Ascending aorta (tissue), 2 donors: ENCODE results near the gene RCBTB2. TPM values are rescaled to one million over a fixed set of nuclear protein-coding genes. Genes with fewer than 3 reads are reported as not detected.
A peak's percentile ranks its signal among the peaks of the same experiment; 100 is the strongest.

Source experiments
- DNase-seq, 2 donors: peaks; one replicate each; pipeline ENCODE4 v3.0.0-alpha.2; 2019; ENCODE audit warnings: low spot score in 2 of 2
- H3K27ac ChIP-seq, 2 donors: fragments of 200-600 bp; sonication (generic); one replicate each; pipeline ENCODE4 v1.5.1; 2016 to 2017; ENCODE audit warnings: mild to moderate bottlenecking in 1 of 2
- H3K27me3 ChIP-seq: fragments of 200-600 bp; sonication (generic); one replicate; pipeline ENCODE4 v1.5.1; 2017
- H3K36me3 ChIP-seq, 2 donors: fragments of 200-600 bp; sonication (generic); one replicate each; pipeline ENCODE4 v1.5.1; 2016
- H3K4me1 ChIP-seq, 2 donors: fragments of 200-600 bp; sonication (generic); one replicate each; pipeline ENCODE4 v1.5.1; 2016 to 2017; ENCODE audit warnings: mild to moderate bottlenecking in 1 of 2
- H3K4me3 ChIP-seq, 2 donors: fragments of 200-600 bp; sonication (generic); one replicate each; pipeline ENCODE4 v1.5.1; 2016 to 2017; ENCODE audit warnings: mild to moderate bottlenecking in 1 of 2
- H3K9me3 ChIP-seq, 2 donors: fragments of 200-600 bp; sonication (generic); one replicate each; pipeline ENCODE4 v1.5.1; 2016
- intact Hi-C: fragments of 100-400 bp; cut with DNase I; formaldehyde crosslinking; loops from one replicate; pipeline ENCODE4 v1.15.1; 2023
- total RNA-seq: library from RNA; depleted of rRNA; stranded (reverse); fragments of >200 nt; gene quantifications from one replicate; pipeline ENCODE4 v1.1.0, GENCODE V29; 2016
- TF ChIP-seq, protein P1 (sequence below), 3 experiments: fragments of 200-600 bp in 2 of 3; fragments of 450-650 bp in 1 of 3; sonication (generic) in 2 of 3; IDR thresholded peaks; one replicate each; pipeline ENCODE4 v1.5.1; 2016 to 2019; ENCODE audit warnings: antibody characterized with exemption in 3 of 3, mild to moderate bottlenecking in 1 of 3, moderate library complexity in 1 of 3

The RCBTB2 gene
- total RNA-seq, 1 donor from 2014 or later: 1.8 TPM

DNA sequence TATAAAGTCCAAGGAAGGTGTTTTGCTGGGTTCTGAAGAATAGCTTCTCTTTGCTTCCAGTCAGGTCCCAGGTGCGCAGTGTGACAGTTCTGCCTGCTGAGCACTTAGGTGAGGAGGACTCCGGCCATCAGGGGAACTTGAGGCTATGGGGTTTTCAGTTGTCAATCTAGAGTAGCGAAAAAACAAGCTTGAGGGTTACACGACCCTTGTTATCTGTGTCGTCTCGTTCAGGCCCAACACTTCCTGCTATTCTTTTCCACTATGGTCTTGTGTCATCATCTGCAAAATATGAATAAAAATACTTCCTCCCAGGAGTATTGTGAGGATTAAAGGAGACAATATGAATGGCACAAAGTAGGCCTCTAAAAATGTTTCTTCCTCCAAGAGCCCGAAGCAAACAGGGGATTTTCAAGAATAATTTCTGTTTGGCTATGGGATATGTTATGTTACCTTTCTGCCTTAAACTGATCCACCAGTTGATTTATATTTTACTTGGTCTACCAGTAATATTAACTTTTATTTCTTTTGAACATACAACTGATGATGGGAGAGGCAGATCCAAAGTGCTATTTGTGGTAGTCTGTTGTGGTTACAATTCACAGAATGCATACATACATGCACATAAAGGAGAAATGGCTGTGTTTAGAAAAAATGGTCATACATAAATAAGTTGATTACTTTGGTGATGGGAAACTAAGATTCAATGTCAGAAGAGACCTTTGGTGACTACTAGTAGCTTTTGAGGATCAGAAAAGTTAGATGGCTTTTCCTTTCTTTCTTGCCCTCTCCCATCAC lies 40.5 kb upstream of the RCBTB2 start:
- H3K4me1 ChIP-seq: peaks cover 3 to 11% of the 10 kb centered on the region in 2 donors
- H3K36me3 ChIP-seq: no peaks in the 10 kb centered on the region
- no peak overlapping the region for H3K27ac ChIP-seq
- no peak overlapping the region for H3K4me3 ChIP-seq
- H3K27me3 ChIP-seq: no peaks in the 10 kb centered on the region
- TF ChIP-seq, protein P1, sequence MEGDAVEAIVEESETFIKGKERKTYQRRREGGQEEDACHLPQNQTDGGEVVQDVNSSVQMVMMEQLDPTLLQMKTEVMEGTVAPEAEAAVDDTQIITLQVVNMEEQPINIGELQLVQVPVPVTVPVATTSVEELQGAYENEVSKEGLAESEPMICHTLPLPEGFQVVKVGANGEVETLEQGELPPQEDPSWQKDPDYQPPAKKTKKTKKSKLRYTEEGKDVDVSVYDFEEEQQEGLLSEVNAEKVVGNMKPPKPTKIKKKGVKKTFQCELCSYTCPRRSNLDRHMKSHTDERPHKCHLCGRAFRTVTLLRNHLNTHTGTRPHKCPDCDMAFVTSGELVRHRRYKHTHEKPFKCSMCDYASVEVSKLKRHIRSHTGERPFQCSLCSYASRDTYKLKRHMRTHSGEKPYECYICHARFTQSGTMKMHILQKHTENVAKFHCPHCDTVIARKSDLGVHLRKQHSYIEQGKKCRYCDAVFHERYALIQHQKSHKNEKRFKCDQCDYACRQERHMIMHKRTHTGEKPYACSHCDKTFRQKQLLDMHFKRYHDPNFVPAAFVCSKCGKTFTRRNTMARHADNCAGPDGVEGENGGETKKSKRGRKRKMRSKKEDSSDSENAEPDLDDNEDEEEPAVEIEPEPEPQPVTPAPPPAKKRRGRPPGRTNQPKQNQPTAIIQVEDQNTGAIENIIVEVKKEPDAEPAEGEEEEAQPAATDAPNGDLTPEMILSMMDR (IDR thresholded peaks at IDR 0.05): no peak
- intact Hi-C loops: loop anchor here (2.0 kb wide), 1 partner anchor 41 kb away; the partner anchor contains the start of gene RCBTB2
- DNase-seq: no peak
- H3K9me3 ChIP-seq: no peaks in the 10 kb centered on the region

DNA sequence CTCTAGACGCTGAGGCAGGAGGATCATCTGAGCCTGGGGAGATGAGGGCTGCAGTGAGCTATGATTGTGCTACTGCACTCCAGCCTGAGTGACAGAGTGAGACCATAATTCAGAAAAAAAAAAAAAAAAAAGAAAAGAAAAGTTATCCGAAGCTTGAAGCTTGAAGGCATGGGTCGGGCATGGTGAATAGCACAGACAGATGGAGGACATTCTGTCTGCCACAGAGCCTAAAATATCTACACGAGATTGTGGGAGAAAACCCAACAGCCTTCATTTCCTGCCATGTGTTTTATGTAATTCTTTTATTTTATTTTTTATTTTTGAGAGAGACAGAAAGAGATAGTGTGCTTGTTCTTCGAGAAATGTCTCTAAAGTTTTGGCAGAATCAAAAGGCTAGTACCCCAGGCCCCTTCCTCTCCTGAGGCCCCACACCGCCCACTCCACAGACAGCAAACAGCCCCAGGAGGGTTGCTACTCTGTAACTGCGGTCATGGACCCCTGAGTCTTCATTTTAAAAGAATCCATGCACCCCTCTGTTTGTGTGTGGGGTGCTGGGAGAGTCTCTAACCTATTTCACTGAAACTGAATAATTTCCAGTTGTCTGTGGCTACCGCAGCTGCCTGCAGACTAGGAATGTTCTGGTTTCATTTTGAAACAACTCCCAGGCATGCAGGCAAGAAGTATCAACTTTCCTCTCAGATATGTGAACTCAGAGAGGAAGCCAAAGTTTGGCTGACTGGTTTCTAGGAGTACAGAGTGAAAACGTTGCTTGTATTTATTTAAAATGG lies 38.4 kb upstream of the RCBTB2 start:
- no peaks in the 10 kb centered on the region for H3K27me3 ChIP-seq
- peak overlapping the region; percentile 76 to 92 for H3K27ac ChIP-seq
- no peak for DNase-seq
- TF ChIP-seq, protein P1 (IDR thresholded peaks at IDR 0.05): no peak
- H3K4me1 ChIP-seq: peaks cover 3 to 16% of the 10 kb centered on the region in 2 donors
- intact Hi-C loops: no loop called here
- no peaks in the 10 kb centered on the region for H3K36me3 ChIP-seq
- peak overlapping the region in 1 of 2 donors; percentile 61 for H3K4me3 ChIP-seq
- H3K9me3 ChIP-seq: no peaks in the 10 kb centered on the region

DNA sequence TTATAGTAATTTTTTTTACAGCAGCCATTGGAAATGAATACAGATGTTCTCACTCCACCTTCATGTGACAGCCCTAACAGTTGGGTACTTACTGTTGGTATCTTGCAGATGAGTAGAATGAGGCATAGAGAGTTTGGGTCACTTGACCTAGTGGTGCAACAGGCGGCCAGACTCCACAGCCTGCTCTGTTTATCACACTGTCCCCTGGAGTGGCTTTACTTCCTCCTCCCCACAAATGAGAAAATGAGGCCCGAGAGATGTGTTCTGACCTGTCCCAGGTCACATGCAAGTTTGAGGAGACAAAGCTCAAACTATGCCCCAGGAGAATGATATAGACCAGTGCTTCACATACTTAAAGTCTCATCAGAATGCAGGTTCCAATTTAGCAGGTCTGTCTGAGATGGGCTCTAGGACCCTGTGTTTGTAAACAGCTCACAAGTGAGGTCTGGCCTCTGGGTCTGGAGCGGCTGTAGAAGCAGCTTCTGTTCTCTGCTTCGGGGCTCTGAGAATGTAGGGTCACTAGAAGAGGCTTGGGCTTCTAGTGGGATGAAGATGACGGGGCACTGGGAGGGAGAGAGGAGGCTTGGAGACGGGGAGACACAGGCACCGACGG lies 37.4 kb upstream of the RCBTB2 start:
- intact Hi-C loops: no loop called here

DNA sequence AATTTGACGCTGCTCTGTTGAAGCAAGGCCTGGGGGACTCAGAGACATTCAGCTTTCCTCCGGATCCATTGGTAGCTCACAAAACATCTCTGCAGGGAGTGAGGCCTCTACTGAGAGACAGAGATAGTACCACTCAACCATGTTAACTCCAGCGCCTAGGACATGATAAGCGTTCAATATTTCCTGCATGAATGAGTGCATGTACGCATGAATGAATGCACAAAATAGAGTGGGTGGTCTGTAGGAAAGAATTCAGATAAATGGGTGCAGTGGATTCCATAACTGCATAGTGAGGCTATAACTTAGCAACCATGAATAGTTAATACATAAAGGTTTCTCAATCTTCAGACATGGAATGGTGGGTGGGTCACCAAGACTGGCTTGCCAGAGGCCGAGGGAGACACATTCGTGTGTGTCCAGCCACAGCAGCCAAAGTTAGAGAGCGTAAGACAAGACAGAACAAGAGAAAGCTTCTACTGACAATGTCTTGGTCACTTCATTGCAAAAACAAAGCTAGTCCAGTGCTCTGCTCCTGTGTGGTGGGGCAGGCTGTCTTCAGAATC lies 36.3 kb upstream of the RCBTB2 start:
- TF ChIP-seq, protein P1 (IDR thresholded peaks at IDR 0.05): no peak
- Histone ChIP-seq H3K4me3 (no peak overlapping the region), H3K27me3 (no peaks in the 10 kb centered on the region), H3K9me3 (no peaks in the 10 kb centered on the region), H3K4me1 (peaks cover 3 to 16% of the 10 kb centered on the region in 2 donors), H3K27ac (peak overlapping the region; percentile 63 to 92), H3K36me3 (no peaks in the 10 kb centered on the region)
- intact Hi-C loops: no loop called here
- DNase-seq: no peak

More for the DNA sequence above, 37.4 kb upstream of the RCBTB2 start:
- H3K9me3 ChIP-seq: no peaks in the 10 kb centered on the region
- TF ChIP-seq, protein P1 (IDR thresholded peaks at IDR 0.05): no peak
- no peak overlapping the region for H3K4me3 ChIP-seq
- H3K27me3 ChIP-seq: no peaks in the 10 kb centered on the region
- no peaks in the 10 kb centered on the region for H3K36me3 ChIP-seq
- DNase-seq: no peak
- peak overlapping the region; percentile 76 to 92 for H3K27ac ChIP-seq
- peaks cover 3 to 16% of the 10 kb centered on the region in 2 donors for H3K4me1 ChIP-seq

DNA sequence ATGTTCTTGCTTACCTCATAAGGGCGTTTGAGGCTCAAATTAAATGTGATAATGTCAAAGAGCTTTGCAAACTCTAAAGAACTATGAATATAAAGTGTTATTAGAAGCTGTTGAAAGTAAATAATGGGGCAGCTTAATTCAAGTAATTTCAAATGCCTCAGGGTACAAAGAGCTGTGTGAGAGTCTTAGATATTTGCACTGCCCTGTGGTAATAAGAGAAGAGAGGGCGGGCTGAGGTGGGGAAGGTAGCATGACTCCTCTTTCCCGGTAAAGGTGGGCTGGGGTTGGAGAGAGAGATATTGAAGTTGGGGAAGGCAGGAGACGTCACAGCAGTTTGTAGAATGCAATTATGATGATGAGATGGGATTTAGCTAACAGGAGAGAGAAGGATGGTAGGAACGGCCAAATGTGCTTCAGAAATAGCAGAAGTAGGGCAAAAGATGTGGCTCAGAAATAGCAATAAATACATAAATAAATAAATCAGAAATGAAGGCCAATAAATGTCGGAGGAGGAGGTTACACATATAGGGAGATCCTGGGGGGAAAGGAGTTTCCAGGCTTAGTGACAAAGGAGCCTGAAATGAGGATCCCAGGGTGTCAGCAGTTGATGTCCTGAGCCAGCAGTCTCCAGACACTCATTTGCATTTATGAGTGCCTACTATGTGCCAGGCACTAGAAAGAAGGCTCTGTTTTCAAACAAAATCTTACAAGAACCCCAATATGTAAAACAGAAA lies 35.7 kb upstream of the RCBTB2 start:
- Histone ChIP-seq H3K9me3 (no peaks in the 10 kb centered on the region), H3K36me3 (no peaks in the 10 kb centered on the region), H3K27ac (peak overlapping the region; percentile 63 to 92), H3K27me3 (no peaks in the 10 kb centered on the region), H3K4me1 (peaks cover 3 to 16% of the 10 kb centered on the region in 2 donors), H3K4me3 (peak overlapping the region in 1 of 2 donors; percentile 38)
- no peak for DNase-seq
- TF ChIP-seq, protein P1 (IDR thresholded peaks at IDR 0.05): no peak
- intact Hi-C loops: no loop called here
